HG03139 (cell line): ENCODE results near the gene FLT1.

Experiments
- ATAC-seq: cut with Tn5 transposase; IDR thresholded peaks from one replicate; pipeline ENCODE4 v1.9.1; 2021; ENCODE audit not compliant: unreplicated experiment

The FLT1 gene

GRCh38 chr13:28429685-28430290 is 65.1 kb downstream of the FLT1 start:
- ATAC-seq = peak; percentile 83

- ATAC-seq = no peak
Observed at GRCh38 chr13:28429096-28429495, 65.8 kb downstream of the FLT1 start.

GRCh38 chr13:28426381-28426780 is 68.5 kb downstream of the FLT1 start:
- no peak for ATAC-seq

GRCh38 chr13:28425793-28426192 is 69.1 kb downstream of the FLT1 start:
- no peak for ATAC-seq

GRCh38 chr13:28424541-28424940 is 70.4 kb downstream of the FLT1 start:
- ATAC-seq = no peak

GRCh38 chr13:28423010-28423409 is 71.9 kb downstream of the FLT1 start:
- peak; percentile 86 for ATAC-seq

GRCh38 chr13:28421676-28422410 is 73.1 kb downstream of the FLT1 start:
- ATAC-seq = no peak

GRCh38 chr13:28420704-28421103 is 74.2 kb downstream of the FLT1 start:
- no peak for ATAC-seq

GRCh38 chr13:28415994-28416421 is 78.9 kb downstream of the FLT1 start:
- no peak for ATAC-seq

- no peak for ATAC-seq
Observed at GRCh38 chr13:28413999-28414398, 80.9 kb downstream of the FLT1 start.

- no peak for ATAC-seq
Observed at GRCh38 chr13:28412981-28413380, 81.9 kb downstream of the FLT1 start.

GRCh38 chr13:28411831-28412353 is 83.0 kb downstream of the FLT1 start:
- ATAC-seq = no peak

GRCh38 chr13:28410096-28410495 is 84.8 kb downstream of the FLT1 start:
- ATAC-seq = no peak

- no peak for ATAC-seq
Observed at GRCh38 chr13:28409648-28410047, 85.3 kb downstream of the FLT1 start.

GRCh38 chr13:28408863-28409262 is 86.1 kb downstream of the FLT1 start:
- no peak for ATAC-seq

- ATAC-seq = no peak
Observed at GRCh38 chr13:28408235-28408848, 86.6 kb downstream of the FLT1 start.

- no peak for ATAC-seq
Observed at GRCh38 chr13:28406733-28407266, 88.1 kb downstream of the FLT1 start.

GRCh38 chr13:28402057-28402381 is 92.9 kb downstream of the FLT1 start:
- no peak for ATAC-seq

- ATAC-seq = no peak
Observed at GRCh38 chr13:28401303-28402056, 93.4 kb downstream of the FLT1 start.

- ATAC-seq = no peak
Observed at GRCh38 chr13:28396053-28396452, 98.9 kb downstream of the FLT1 start.

GRCh38 chr13:28394422-28394821 is 100.5 kb downstream of the FLT1 start:
- no peak for ATAC-seq
